Measurements from ENCODE around the gene SUPT20HL1. TPM values are rescaled to one million over a fixed set of nuclear protein-coding genes. Genes with fewer than 3 reads are reported as not detected.
A peak's percentile ranks its signal among the peaks of the same experiment; 100 is the strongest.
"Not testable (repeated sequence)": the region's sequence is repeated elsewhere in the genome, so short reads cannot be mapped to it uniquely, and the experiment has no call there.

The SUPT20HL1 gene
- total RNA-seq, 2 donors from 2014 or later, result not detected

DNA sequence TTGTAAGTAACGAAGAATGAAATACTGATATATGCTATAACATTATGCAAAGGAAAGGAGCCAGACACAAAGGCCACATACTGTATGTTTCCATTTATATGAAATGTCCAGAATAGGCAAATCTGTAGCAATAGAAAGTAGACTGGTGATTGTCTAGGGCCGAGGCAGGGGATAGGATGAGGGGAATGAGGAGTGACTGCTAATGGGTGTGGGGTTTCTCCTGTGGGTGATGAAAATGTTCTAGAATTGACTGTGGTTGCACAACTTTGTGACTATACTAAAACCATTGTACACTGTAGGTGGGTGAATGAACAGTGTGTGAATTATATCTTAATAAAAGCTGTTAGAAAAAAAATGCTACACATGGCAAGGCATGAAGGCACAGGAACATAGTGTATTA is 19.9 kb upstream of the SUPT20HL1 start:
- Mint-ChIP-seq H3K9me3 (no peaks in the 10 kb centered on the region), H3K27ac (no peak overlapping the region), H3K4me1 (ENCODE audit: low read depth in 2 of 2) (peaks cover 9 to 14% of the 10 kb centered on the region in 2 donors), H3K27me3 (peaks cover 15 to 17% of the 10 kb centered on the region in 2 donors), H3K36me3 (no peaks in the 10 kb centered on the region), H3K4me3 (no peak overlapping the region)
- DNase-seq (ENCODE audit: low spot score), result no peak
- ATAC-seq, result peak in 1 of 2 donors; percentile 52

DNA sequence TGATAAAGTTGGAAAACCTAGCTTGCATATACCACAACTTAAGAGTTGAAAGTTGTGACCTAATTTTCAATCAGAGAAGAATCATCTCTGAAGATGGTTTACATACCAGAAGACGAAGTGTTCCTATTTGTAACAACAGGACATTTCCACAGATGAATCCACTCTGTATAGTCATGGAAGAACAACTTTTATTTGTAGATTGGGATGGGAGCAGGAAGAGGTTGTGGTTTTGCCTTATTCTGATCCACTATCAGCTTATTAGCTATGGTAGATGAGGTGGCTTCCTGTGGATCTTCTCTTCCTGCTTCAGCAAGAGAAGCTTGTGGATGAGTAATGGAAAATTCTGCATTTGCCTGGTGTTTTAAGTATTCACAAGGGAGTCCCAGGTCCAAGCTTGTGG is 18.6 kb upstream of the SUPT20HL1 start:
- no peaks in the 10 kb centered on the region for H3K36me3 Mint-ChIP-seq
- peaks cover 15% of the 10 kb centered on the region in 2 donors for H3K27me3 Mint-ChIP-seq
- DNase-seq (ENCODE audit: low spot score) (no peak), ATAC-seq (no peak)
- H3K27ac Mint-ChIP-seq, result no peak overlapping the region
- H3K4me1 Mint-ChIP-seq (ENCODE audit: low read depth in 2 of 2), result peaks cover 9 to 14% of the 10 kb centered on the region in 2 donors
- H3K4me3 Mint-ChIP-seq, result no peak overlapping the region
- no peaks in the 10 kb centered on the region for H3K9me3 Mint-ChIP-seq

DNA sequence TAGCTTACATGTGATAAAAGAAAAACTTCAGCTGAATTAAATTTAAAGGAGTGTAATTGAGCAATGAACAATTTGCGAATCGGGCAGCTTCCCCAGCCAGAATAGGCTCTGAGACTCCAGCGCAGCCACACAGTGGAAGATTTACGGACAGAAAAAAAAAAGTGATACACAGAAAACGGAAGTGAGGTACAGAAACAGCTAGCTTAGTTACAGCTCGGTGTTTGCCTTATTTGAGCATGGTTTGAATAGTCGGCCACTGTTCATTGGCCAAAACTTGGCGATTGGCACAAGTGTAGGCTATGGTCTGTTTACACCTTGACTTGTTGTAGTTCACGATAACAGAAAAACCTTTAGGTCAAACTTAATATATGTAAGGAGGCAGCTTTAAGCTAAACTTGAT is 16.7 kb upstream of the SUPT20HL1 start:
- H3K27ac Mint-ChIP-seq, result no peak overlapping the region
- no peaks in the 10 kb centered on the region for H3K36me3 Mint-ChIP-seq
- peaks cover 9 to 14% of the 10 kb centered on the region in 2 donors for H3K4me1 Mint-ChIP-seq (ENCODE audit: low read depth in 2 of 2)
- ATAC-seq (peak; percentile 43 to 62), DNase-seq (ENCODE audit: low spot score) (no peak)
- peaks cover 15 to 18% of the 10 kb centered on the region in 2 donors for H3K27me3 Mint-ChIP-seq
- no peaks in the 10 kb centered on the region for H3K9me3 Mint-ChIP-seq
- peak overlapping the region; percentile 36 for H3K4me3 Mint-ChIP-seq

DNA sequence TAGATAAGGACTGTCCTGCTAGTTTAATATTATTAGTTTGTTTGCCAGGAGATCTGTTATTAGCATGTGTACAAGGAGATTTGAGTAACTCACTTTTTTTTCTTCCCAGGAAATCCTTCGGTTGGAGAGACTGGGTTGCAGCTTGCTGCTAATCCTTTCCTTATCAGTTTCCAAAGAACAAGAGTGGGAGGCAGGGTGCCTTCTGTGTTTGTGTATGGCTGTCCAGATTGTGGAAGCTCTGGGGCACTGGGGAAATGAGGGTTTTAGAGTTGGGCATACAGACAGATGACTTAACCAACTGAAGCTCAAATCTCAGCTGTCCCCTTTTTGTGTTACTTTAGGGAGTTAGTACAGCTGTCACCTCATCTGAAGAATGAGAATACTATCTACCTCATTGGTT is 12.6 kb upstream of the SUPT20HL1 start:
- Mint-ChIP-seq H3K4me3 (no peak overlapping the region), H3K27me3 (peaks cover 0 to 7% of the 10 kb centered on the region in 2 donors), H3K27ac (no peak overlapping the region), H3K36me3 (no peaks in the 10 kb centered on the region), H3K9me3 (no peaks in the 10 kb centered on the region), H3K4me1 (ENCODE audit: low read depth in 2 of 2) (no peaks in the 10 kb centered on the region)
- ATAC-seq (no peak), DNase-seq (ENCODE audit: low spot score) (no peak)

DNA sequence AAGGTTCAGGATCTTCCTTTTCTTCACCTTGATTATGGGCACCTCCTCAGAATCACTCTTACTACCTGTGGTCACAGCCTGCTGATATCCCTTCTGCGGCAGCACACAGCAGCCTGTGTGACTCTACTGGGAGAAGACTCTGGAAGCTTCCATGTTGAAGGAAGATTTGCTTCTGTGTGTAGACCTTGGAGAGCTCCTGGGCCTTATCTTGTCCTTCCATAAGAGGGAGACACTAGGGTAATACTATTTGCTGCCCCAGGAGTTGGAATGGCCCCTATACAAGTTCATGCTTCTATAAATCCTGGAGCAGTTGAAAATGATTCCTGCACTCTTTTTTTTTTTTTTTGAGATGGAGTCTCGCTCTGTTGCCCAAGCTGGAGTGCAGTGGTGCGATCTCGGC is 10.2 kb upstream of the SUPT20HL1 start:
- Mint-ChIP-seq H3K27ac (no peak overlapping the region), H3K4me3 (no peak overlapping the region), H3K36me3 (no peaks in the 10 kb centered on the region), H3K4me1 (ENCODE audit: low read depth in 2 of 2) (no peaks in the 10 kb centered on the region), H3K27me3 (peaks cover 0 to 3% of the 10 kb centered on the region in 2 donors), H3K9me3 (no peaks in the 10 kb centered on the region)
- DNase-seq (ENCODE audit: low spot score), result no peak
- no peak for ATAC-seq

DNA sequence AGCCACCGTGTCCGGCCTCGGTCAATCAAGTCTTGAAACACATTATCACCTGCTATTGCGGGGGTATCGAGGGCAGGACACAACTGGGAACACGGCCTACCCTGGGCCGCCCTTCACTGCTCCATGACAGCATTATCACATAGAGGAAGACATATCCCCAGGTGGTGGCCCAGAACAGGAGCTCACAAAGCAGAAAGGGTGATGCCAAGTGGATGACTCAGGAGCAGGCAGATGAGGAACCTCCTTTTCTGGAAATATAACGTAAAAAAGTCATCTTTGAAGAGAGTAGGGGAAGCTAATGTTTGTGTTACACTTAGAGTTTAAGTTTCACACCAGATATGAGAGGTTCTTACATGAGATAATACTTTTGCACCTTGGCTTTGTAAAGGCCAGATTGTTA is 5.3 kb upstream of the SUPT20HL1 start:
- no peaks in the 10 kb centered on the region for H3K27me3 Mint-ChIP-seq
- no peak overlapping the region for H3K27ac Mint-ChIP-seq
- no peak overlapping the region for H3K4me3 Mint-ChIP-seq
- DNase-seq (ENCODE audit: low spot score) (no peak), ATAC-seq (peak in 1 of 2 donors; percentile 28)
- H3K4me1 Mint-ChIP-seq (ENCODE audit: low read depth in 2 of 2), result no peaks in the 10 kb centered on the region
- H3K9me3 Mint-ChIP-seq, result no peaks in the 10 kb centered on the region
- H3K36me3 Mint-ChIP-seq, result no peaks in the 10 kb centered on the region

DNA sequence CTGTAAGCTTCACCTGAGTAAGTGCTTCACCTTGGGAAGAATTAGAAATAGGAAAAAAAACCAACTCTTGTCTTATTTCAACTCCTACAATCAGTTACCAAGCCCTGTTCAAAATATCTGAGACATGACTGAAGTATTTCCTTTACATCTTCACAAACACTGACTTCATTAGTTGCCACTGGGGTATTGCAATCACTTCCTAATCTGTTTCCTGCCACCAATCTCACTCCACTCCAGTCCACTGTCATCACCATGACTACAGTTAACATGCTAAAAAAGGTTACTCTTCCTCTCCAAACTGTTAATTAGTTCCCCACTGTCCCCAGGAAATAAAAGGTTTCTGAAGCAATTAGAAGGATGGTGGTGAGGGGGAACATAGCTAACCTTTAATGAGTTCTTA is 3.3 kb upstream of the SUPT20HL1 start:
- no peak for DNase-seq (ENCODE audit: low spot score)
- Mint-ChIP-seq H3K9me3 (no peaks in the 10 kb centered on the region), H3K27ac (no peak overlapping the region), H3K27me3 (no peaks in the 10 kb centered on the region), H3K4me1 (ENCODE audit: low read depth in 2 of 2) (no peaks in the 10 kb centered on the region), H3K4me3 (no peak overlapping the region), H3K36me3 (no peaks in the 10 kb centered on the region)
- ATAC-seq, result no peak

DNA sequence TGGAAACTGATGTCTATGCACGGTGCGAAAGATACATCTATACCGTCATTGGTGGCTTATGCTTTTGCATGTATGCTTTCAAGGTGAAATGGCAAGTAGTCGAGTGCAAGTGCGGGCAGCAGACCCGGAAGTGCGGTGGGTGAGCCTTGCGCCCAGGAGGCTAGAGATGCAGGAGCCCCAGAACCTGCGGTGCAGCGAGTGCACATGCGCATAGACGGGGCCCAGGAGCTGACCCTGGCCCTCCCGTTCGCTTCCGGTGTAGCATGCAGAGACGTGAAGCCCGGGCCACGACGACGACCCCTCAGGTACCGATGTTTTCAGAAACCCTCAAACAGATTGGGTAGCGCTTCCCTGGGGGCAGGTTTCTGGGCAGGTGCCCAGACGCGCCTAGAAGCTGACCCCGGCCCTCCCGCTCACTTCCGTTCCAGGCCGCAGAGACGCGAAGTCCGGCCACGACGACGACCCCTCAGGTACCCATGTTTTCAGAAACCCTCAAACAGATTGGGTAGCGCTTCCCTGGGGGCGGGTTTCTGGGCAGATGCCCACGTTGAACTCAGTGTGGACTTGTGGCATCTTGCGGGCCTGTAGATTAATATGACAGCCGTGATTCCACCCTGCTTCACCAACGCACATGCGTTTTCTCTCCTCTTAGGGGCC is 1.8 kb downstream of the SUPT20HL1 start:
- H3K9me3 Mint-ChIP-seq; H3K36me3 Mint-ChIP-seq; DNase-seq (ENCODE audit: low spot score); H3K4me1 Mint-ChIP-seq (ENCODE audit: low read depth in 2 of 2); ATAC-seq; H3K27me3 Mint-ChIP-seq; H3K4me3 Mint-ChIP-seq; H3K27ac Mint-ChIP-seq: not testable (repeated sequence)

DNA sequence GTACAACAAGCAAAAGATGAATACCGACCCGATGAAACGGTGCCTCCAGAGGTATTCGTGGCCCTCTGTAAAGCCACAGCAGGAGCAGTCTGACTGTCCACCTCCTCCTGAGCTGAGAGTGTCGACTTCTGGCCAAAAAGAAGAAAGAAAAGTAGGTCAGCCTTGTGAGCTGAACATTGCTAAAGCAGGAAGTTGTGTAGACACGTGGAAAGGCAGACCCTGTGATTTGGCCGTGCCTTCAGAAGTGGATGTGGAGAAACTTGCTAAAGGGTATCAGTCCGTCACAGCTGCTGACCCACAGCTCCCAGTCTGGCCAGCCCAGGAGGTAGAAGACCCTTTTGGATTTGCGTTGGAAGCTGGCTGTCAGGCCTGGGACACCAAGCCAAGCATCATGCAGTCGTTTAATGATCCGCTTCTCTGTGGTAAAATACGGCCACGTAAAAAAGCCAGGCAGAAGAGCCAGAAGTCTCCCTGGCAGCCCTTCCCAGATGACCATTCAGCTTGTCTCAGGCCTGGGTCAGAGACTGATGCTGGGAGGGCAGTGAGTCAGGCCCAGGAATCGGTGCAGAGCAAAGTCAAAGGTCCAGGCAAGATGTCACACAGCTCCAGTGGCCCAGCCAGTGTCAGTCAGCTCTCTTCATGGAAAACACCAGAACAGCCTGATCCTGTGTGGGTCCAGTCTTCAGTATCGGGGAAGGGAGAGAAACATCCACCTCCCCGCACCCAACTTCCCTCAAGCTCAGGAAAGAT is 3.2 kb downstream of the SUPT20HL1 start:
- H3K36me3 Mint-ChIP-seq; H3K4me3 Mint-ChIP-seq; DNase-seq (ENCODE audit: low spot score); H3K4me1 Mint-ChIP-seq (ENCODE audit: low read depth in 2 of 2); H3K9me3 Mint-ChIP-seq; H3K27me3 Mint-ChIP-seq: not testable (repeated sequence)
- peak; percentile 38 to 68 for ATAC-seq
- peak overlapping the region in 1 of 2 donors; percentile 41 for H3K27ac Mint-ChIP-seq

DNA sequence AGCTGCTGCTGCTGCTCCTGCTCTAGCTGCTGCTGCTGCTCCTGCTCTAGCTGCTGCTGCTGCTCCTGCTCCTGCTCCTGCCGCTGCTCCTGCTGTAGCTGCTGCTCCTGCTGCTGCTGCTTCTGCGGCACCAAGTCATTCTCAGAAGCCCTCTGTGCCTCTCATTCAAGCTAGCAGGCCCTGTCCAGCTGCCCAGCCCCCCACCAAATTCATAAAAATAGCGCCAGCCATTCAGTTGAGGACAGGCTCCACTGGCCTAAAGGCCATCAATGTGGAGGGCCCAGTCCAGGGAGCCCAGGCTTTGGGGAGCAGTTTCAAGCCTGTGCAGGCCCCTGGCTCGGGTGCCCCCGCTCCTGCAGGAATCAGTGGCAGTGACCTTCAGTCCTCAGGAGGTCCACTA is 3.9 kb downstream of the SUPT20HL1 start:
- Mint-ChIP-seq H3K27me3 (peaks cover 0 to 7% of the 10 kb centered on the region in 2 donors), H3K4me1 (ENCODE audit: low read depth in 2 of 2) (no peaks in the 10 kb centered on the region), H3K4me3 (no peak overlapping the region), H3K9me3 (no peaks in the 10 kb centered on the region), H3K36me3 (no peaks in the 10 kb centered on the region), H3K27ac (no peak overlapping the region)
- DNase-seq (ENCODE audit: low spot score) (no peak), ATAC-seq (no peak)

DNA sequence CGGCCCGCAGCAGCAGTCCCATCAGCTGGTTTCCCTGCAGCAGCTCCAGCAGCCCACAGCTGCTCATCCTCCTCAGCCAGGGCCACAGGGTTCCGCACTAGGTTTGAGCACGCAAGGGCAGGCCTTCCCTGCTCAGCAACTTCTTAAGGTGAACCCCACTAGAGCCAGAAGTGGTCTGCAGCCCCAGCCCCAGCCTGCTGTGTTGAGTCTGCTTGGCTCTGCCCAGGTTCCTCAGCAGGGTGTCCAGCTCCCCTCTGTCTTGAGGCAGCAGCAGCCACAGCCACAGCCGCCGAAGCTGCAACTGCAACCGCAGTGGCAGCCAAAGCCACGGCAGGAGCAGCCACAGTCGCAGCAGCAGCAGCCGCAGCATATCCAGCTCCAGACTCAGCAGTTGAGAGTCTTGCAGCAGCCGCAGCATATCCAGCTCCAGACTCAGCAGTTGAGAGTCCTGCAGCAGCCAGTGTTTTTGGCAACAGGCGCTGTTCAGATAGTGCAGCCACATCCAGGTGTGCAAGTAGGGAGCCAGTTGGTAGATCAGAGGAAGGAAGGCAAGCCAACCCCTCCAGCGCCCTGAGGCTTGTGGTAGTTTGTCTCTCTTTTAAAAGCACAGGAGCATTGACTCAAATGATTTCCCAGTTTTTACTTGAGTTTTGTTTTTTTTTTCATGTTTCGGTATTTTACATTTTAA is 4.6 kb downstream of the SUPT20HL1 start:
- DNase-seq (ENCODE audit: low spot score), result no peak
- Mint-ChIP-seq H3K27ac (no peak overlapping the region), H3K9me3 (no peaks in the 10 kb centered on the region), H3K27me3 (peaks cover 0 to 7% of the 10 kb centered on the region in 2 donors), H3K4me3 (no peak overlapping the region), H3K4me1 (ENCODE audit: low read depth in 2 of 2) (no peaks in the 10 kb centered on the region), H3K36me3 (no peaks in the 10 kb centered on the region)
- ATAC-seq, result peak in 1 of 2 donors; percentile 48

DNA sequence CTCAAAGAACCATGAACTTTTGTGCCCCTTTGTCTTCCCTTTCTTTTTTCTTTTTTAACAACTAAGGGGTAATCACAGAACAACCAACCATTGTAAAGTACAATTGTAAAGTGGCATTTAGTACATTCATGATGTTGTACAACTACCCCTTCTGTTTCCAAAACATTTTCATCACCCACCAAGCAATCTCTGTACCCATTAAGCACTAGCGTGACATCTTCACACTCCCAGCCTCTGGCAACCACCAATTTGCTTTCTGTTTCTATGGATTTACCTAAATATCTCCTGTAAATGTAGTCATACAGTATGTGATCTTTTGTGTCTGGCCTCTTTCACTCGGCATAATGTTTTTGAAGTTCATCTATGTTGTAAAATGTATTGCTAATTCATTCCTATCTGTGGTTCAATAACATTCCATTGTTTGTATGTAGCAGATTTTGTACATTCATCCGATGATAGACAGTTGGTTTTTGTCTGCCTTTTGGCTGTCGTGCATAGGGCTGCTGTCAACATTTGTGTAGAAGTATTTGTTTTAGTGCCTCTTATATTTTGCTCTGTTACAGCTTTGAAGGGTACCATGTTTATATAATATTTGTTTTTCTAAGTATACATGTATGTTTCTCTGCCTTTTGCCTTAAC is 6.4 kb downstream of the SUPT20HL1 start:
- H3K27ac Mint-ChIP-seq; ATAC-seq; H3K4me3 Mint-ChIP-seq; H3K36me3 Mint-ChIP-seq; DNase-seq (ENCODE audit: low spot score); H3K9me3 Mint-ChIP-seq; H3K4me1 Mint-ChIP-seq (ENCODE audit: low read depth in 2 of 2): not testable (repeated sequence)
- H3K27me3 Mint-ChIP-seq, result peaks cover 5 to 21% of the 10 kb centered on the region in 2 donors

DNA sequence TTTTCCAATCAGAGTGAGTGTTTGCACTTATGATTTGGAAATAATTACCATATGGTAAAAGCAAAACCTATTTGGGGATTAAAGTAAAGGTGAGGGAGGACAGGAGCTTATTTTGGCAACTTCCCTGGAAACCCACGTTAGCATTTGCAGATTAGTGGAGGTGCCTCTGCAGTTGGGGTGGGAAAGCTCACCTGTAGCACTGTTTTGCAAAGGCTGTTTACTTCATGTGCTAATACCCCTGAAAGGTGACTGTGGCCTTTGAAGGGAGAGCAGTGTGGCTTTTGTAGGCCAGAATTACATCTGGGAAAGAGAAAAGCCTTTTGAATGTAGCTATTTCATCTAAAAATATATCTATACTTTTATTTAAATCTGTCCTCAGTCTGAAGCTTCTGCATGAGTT is 9.4 kb downstream of the SUPT20HL1 start:
- ATAC-seq, result no peak
- no peak overlapping the region for H3K27ac Mint-ChIP-seq
- H3K4me3 Mint-ChIP-seq, result no peak overlapping the region
- no peaks in the 10 kb centered on the region for H3K9me3 Mint-ChIP-seq
- peaks cover 5 to 8% of the 10 kb centered on the region in 2 donors for H3K4me1 Mint-ChIP-seq (ENCODE audit: low read depth in 2 of 2)
- no peak for DNase-seq (ENCODE audit: low spot score)
- H3K36me3 Mint-ChIP-seq, result no peaks in the 10 kb centered on the region
- peaks cover 10 to 31% of the 10 kb centered on the region in 2 donors for H3K27me3 Mint-ChIP-seq
